SK-N-SH (cell line): ENCODE data around the gene NIPAL3.

Experiments used
- CTCF ChIP-seq: fragments of 200-600 bp; sonication (generic); IDR thresholded peaks from 2 replicates; pipeline ENCODE4 v1.6.1; 2017; ENCODE audit warnings: antibody characterized with exemption, mild to moderate bottlenecking, moderate library complexity
- MAX ChIP-seq: IDR thresholded peaks from 2 replicates; pipeline ENCODE4 v1.4.0; 2012; ENCODE audit warnings: low read depth
- POLR2AphosphoS5 ChIP-seq: IDR thresholded peaks from 2 replicates; pipeline ENCODE4 v1.6.1; 2012; ENCODE audit warnings: low read depth, low read length
- RCOR1 ChIP-seq: fragments of 150-350 bp; IDR thresholded peaks from 2 replicates; pipeline ENCODE4 v1.6.1; 2017; ENCODE audit warnings: antibody characterized with exemption, low read length
- SMC3 ChIP-seq: IDR thresholded peaks from 2 replicates; pipeline ENCODE4 v1.6.1; 2012; ENCODE audit warnings: low read depth, low read length, improper control_type of control experiment
- YY1 ChIP-seq: IDR thresholded peaks from 2 replicates; pipeline ENCODE4 v1.4.0; 2012; ENCODE audit warnings: low read depth, mild to moderate bottlenecking

GRCh38 chr1:24507405-24507804, 91.8 kb downstream of the NIPAL3 start:
- TF ChIP-seq MAX (no peak), POLR2AphosphoS5 (no peak), CTCF (no peak), SMC3 (no peak), RCOR1 (no peak), YY1 (no peak)
